ENCODE data around the gene CEACAM18.
"Not testable (repeated sequence)": the region's sequence is repeated elsewhere in the genome, so short reads cannot be mapped to it uniquely, and the experiment has no call there.

The CEACAM18 gene

GRCh38 chr19:51477344-51477743 lies 995 bp upstream of the CEACAM18 start:
- peaks cover 6% of the 10 kb centered on the region for H3K27me3 ChIP-seq (ENCODE audit: low read depth, low read length)
- no peak overlapping the region for H3K27ac ChIP-seq (ENCODE audit: low read length)
- H3K4me3 ChIP-seq (ENCODE audit: low read depth in 1 of 2, low read length in 2 of 2), result no peak overlapping the region
- H3K4me1 ChIP-seq (ENCODE audit: control insufficient read depth in 1 of 2, insufficient read depth in 2 of 2, low read length in 2 of 2), result no peaks in the 10 kb centered on the region
- no peaks in the 10 kb centered on the region for H3K9me3 ChIP-seq (ENCODE audit: control insufficient read depth in 1 of 2, low read length in 2 of 2)
- no peaks in the 10 kb centered on the region for H3K36me3 ChIP-seq (ENCODE audit: control insufficient read depth in 1 of 2, insufficient read depth in 2 of 2, low read length in 2 of 2)

- Histone ChIP-seq H3K4me1 (ENCODE audit: control insufficient read depth in 1 of 2, insufficient read depth in 2 of 2, low read length in 2 of 2) (no peaks in the 10 kb centered on the region), H3K27me3 (ENCODE audit: low read depth, low read length) (peaks cover 6% of the 10 kb centered on the region), H3K36me3 (ENCODE audit: control insufficient read depth in 1 of 2, insufficient read depth in 2 of 2, low read length in 2 of 2) (no peaks in the 10 kb centered on the region), H3K4me3 (ENCODE audit: low read depth in 1 of 2, low read length in 2 of 2) (no peak overlapping the region), H3K9me3 (ENCODE audit: control insufficient read depth in 1 of 2, low read length in 2 of 2) (no peaks in the 10 kb centered on the region), H3K27ac (ENCODE audit: low read length) (no peak overlapping the region)
These were observed 1.4 kb downstream of the CEACAM18 start for GRCh38 chr19:51479531-51480331.

- Histone ChIP-seq H3K9me3 (ENCODE audit: control insufficient read depth in 1 of 2, low read length in 2 of 2) (no peaks in the 10 kb centered on the region), H3K36me3 (ENCODE audit: control insufficient read depth in 1 of 2, insufficient read depth in 2 of 2, low read length in 2 of 2) (no peaks in the 10 kb centered on the region), H3K27ac (ENCODE audit: low read length) (no peak overlapping the region), H3K27me3 (ENCODE audit: low read depth, low read length) (peaks cover 6% of the 10 kb centered on the region), H3K4me1 (ENCODE audit: control insufficient read depth in 1 of 2, insufficient read depth in 2 of 2, low read length in 2 of 2) (no peaks in the 10 kb centered on the region), H3K4me3 (ENCODE audit: low read depth in 1 of 2, low read length in 2 of 2) (no peak overlapping the region)
These were observed 2.3 kb downstream of the CEACAM18 start for GRCh38 chr19:51480590-51480989.

- H3K27ac ChIP-seq (ENCODE audit: low read length), result no peak overlapping the region
- H3K4me3 ChIP-seq (ENCODE audit: low read depth in 1 of 2, low read length in 2 of 2), result no peak overlapping the region
- H3K27me3 ChIP-seq (ENCODE audit: low read depth, low read length), result no peaks in the 10 kb centered on the region
- H3K4me1 ChIP-seq (ENCODE audit: control insufficient read depth in 1 of 2, insufficient read depth in 2 of 2, low read length in 2 of 2), result no peaks in the 10 kb centered on the region
- no peaks in the 10 kb centered on the region for H3K9me3 ChIP-seq (ENCODE audit: control insufficient read depth in 1 of 2, low read length in 2 of 2)
- no peaks in the 10 kb centered on the region for H3K36me3 ChIP-seq (ENCODE audit: control insufficient read depth in 1 of 2, insufficient read depth in 2 of 2, low read length in 2 of 2)
These were observed 7.8 kb downstream of the CEACAM18 start for GRCh38 chr19:51485960-51486660.

GRCh38 chr19:51488491-51488890 lies 10.2 kb downstream of the CEACAM18 start:
- H3K27me3 ChIP-seq (ENCODE audit: low read depth, low read length), result no peaks in the 10 kb centered on the region
- no peaks in the 10 kb centered on the region for H3K36me3 ChIP-seq (ENCODE audit: control insufficient read depth in 1 of 2, insufficient read depth in 2 of 2, low read length in 2 of 2)
- H3K27ac ChIP-seq (ENCODE audit: low read length), result no peak overlapping the region
- no peaks in the 10 kb centered on the region for H3K4me1 ChIP-seq (ENCODE audit: control insufficient read depth in 1 of 2, insufficient read depth in 2 of 2, low read length in 2 of 2)
- no peak overlapping the region for H3K4me3 ChIP-seq (ENCODE audit: low read depth in 1 of 2, low read length in 2 of 2)
- no peaks in the 10 kb centered on the region for H3K9me3 ChIP-seq (ENCODE audit: control insufficient read depth in 1 of 2, low read length in 2 of 2)

- no peak overlapping the region for H3K4me3 ChIP-seq (ENCODE audit: low read depth in 1 of 2, low read length in 2 of 2)
- H3K27me3 ChIP-seq (ENCODE audit: low read depth, low read length), result no peaks in the 10 kb centered on the region
- H3K4me1 ChIP-seq (ENCODE audit: control insufficient read depth in 1 of 2, insufficient read depth in 2 of 2, low read length in 2 of 2), result no peaks in the 10 kb centered on the region
- no peaks in the 10 kb centered on the region for H3K36me3 ChIP-seq (ENCODE audit: control insufficient read depth in 1 of 2, insufficient read depth in 2 of 2, low read length in 2 of 2)
- H3K9me3 ChIP-seq (ENCODE audit: control insufficient read depth in 1 of 2, low read length in 2 of 2), result no peaks in the 10 kb centered on the region
- no peak overlapping the region for H3K27ac ChIP-seq (ENCODE audit: low read length)
These were observed 10.8 kb downstream of the CEACAM18 start for GRCh38 chr19:51489113-51489512.

GRCh38 chr19:51490676-51491075 lies 12.3 kb downstream of the CEACAM18 start:
- Histone ChIP-seq H3K27me3 (ENCODE audit: low read depth, low read length) (no peaks in the 10 kb centered on the region), H3K4me3 (ENCODE audit: low read depth in 1 of 2, low read length in 2 of 2) (no peak overlapping the region), H3K36me3 (ENCODE audit: control insufficient read depth in 1 of 2, insufficient read depth in 2 of 2, low read length in 2 of 2) (no peaks in the 10 kb centered on the region), H3K9me3 (ENCODE audit: control insufficient read depth in 1 of 2, low read length in 2 of 2) (no peaks in the 10 kb centered on the region), H3K27ac (ENCODE audit: low read length) (no peak overlapping the region), H3K4me1 (ENCODE audit: control insufficient read depth in 1 of 2, insufficient read depth in 2 of 2, low read length in 2 of 2) (no peaks in the 10 kb centered on the region)

- H3K4me1 ChIP-seq (ENCODE audit: control insufficient read depth in 1 of 2, insufficient read depth in 2 of 2, low read length in 2 of 2), result no peaks in the 10 kb centered on the region
- H3K9me3 ChIP-seq (ENCODE audit: control insufficient read depth in 1 of 2, low read length in 2 of 2), result no peaks in the 10 kb centered on the region
- no peak overlapping the region for H3K4me3 ChIP-seq (ENCODE audit: low read depth in 1 of 2, low read length in 2 of 2)
- H3K27me3 ChIP-seq (ENCODE audit: low read depth, low read length), result no peaks in the 10 kb centered on the region
- H3K27ac ChIP-seq (ENCODE audit: low read length), result no peak overlapping the region
- H3K36me3 ChIP-seq (ENCODE audit: control insufficient read depth in 1 of 2, insufficient read depth in 2 of 2, low read length in 2 of 2), result no peaks in the 10 kb centered on the region
These were observed 13.2 kb downstream of the CEACAM18 start for GRCh38 chr19:51491586-51491985.

GRCh38 chr19:51493776-51494175 lies 15.4 kb downstream of the CEACAM18 start:
- no peaks in the 10 kb centered on the region for H3K4me1 ChIP-seq (ENCODE audit: control insufficient read depth in 1 of 2, insufficient read depth in 2 of 2, low read length in 2 of 2)
- no peaks in the 10 kb centered on the region for H3K9me3 ChIP-seq (ENCODE audit: control insufficient read depth in 1 of 2, low read length in 2 of 2)
- H3K27ac ChIP-seq (ENCODE audit: low read length), result no peak overlapping the region
- H3K27me3 ChIP-seq (ENCODE audit: low read depth, low read length), result no peaks in the 10 kb centered on the region
- H3K4me3 ChIP-seq (ENCODE audit: low read depth in 1 of 2, low read length in 2 of 2), result no peak overlapping the region
- H3K36me3 ChIP-seq (ENCODE audit: control insufficient read depth in 1 of 2, insufficient read depth in 2 of 2, low read length in 2 of 2), result no peaks in the 10 kb centered on the region

- no peaks in the 10 kb centered on the region for H3K36me3 ChIP-seq (ENCODE audit: control insufficient read depth in 1 of 2, insufficient read depth in 2 of 2, low read length in 2 of 2)
These were observed 19.3 kb downstream of the CEACAM18 start for GRCh38 chr19:51497666-51498065.

GRCh38 chr19:51500931-51501330 lies 22.6 kb downstream of the CEACAM18 start:
- H3K27ac ChIP-seq (ENCODE audit: low read length); H3K4me1 ChIP-seq (ENCODE audit: control insufficient read depth in 1 of 2, insufficient read depth in 2 of 2, low read length in 2 of 2); H3K9me3 ChIP-seq (ENCODE audit: control insufficient read depth in 1 of 2, low read length in 2 of 2); H3K4me3 ChIP-seq (ENCODE audit: low read depth in 1 of 2, low read length in 2 of 2); H3K27me3 ChIP-seq (ENCODE audit: low read depth, low read length); H3K36me3 ChIP-seq (ENCODE audit: control insufficient read depth in 1 of 2, insufficient read depth in 2 of 2, low read length in 2 of 2): not testable (repeated sequence)

More at GRCh38 chr19:51497666-51498065, 19.3 kb downstream of the CEACAM18 start:
- H3K27ac ChIP-seq (ENCODE audit: low read length), result no peak overlapping the region
- H3K27me3 ChIP-seq (ENCODE audit: low read depth, low read length), result no peaks in the 10 kb centered on the region
- no peaks in the 10 kb centered on the region for H3K4me1 ChIP-seq (ENCODE audit: control insufficient read depth in 1 of 2, insufficient read depth in 2 of 2, low read length in 2 of 2)
- H3K4me3 ChIP-seq (ENCODE audit: low read depth in 1 of 2, low read length in 2 of 2), result no peak overlapping the region
- H3K9me3 ChIP-seq (ENCODE audit: control insufficient read depth in 1 of 2, low read length in 2 of 2), result no peaks in the 10 kb centered on the region

All from muscle layer of duodenum (tissue), 2 donors.